Esophagus squamous epithelium (tissue), 5 donors: ENCODE data around the gene EPS15. TPM values are rescaled to one million over a fixed set of nuclear protein-coding genes. Genes with fewer than 3 reads are reported as not detected.

Experiments
- DNase-seq: peaks from one replicate; lab custom pipeline; 2025; lab: John Stamatoyannopoulos, UW
- H3K27ac ChIP-seq, 4 donors: fragments of 200-600 bp; sonication (generic); one replicate each; pipeline ENCODE4 v1.5.1; 2016 to 2019; ENCODE audit warnings: mild to moderate bottlenecking in 1 of 4
- H3K27me3 ChIP-seq, 4 donors: fragments of 200-600 bp; sonication (generic); 1 replicate in 3 of 4; 2 replicates in 1 of 4; pipeline versions ENCODE4 v1.5.1 to v1.6.0; 2017 to 2021; ENCODE audit warnings: antibody characterized with exemption in 1 of 4
- H3K36me3 ChIP-seq, 3 donors: fragments of 200-600 bp; sonication (generic); one replicate each; pipeline ENCODE4 v1.5.1; 2016 to 2019
- H3K4me1 ChIP-seq, 3 donors: fragments of 200-600 bp; sonication (generic); one replicate each; pipeline ENCODE4 v1.5.1; 2017 to 2019
- H3K4me3 ChIP-seq, 4 donors: fragments of 200-600 bp; sonication (generic); 1 replicate in 3 of 4; 2 replicates in 1 of 4; pipeline ENCODE4 v1.5.1; 2016 to 2019; ENCODE audit warnings: mild to moderate bottlenecking in 2 of 4, moderate library complexity in 1 of 4
- H3K9me3 ChIP-seq, 3 donors: fragments of 200-600 bp; sonication (generic); one replicate each; pipeline ENCODE4 v1.5.1; 2016 to 2019
- POLR2A ChIP-seq, 4 donors: fragments of 450-650 bp; IDR thresholded peaks; one replicate each; pipeline ENCODE4 v1.6.1; 2017; ENCODE audit warnings: antibody characterized with exemption in 4 of 4, mild to moderate bottlenecking in 4 of 4, moderate library complexity in 3 of 4
- WGBS, 2 donors: methylation state at CpG; one replicate each; pipeline ENCODE4 v1.1.5; 2018; 5-methylcytosine and 5-hydroxymethylcytosine counted together
- intact Hi-C: fragments of 100-400 bp; cut with DNase I; formaldehyde crosslinking; loops from one replicate; pipeline ENCODE4 v1.15.0; 2022
- total RNA-seq, 4 donors: library from RNA; depleted of rRNA; stranded (reverse); fragments of >200 nt; gene quantifications; one replicate each; pipeline ENCODE4 v1.1.0, GENCODE V29; 2016
- TF ChIP-seq, protein P1 (sequence below), 6 experiments: fragments of 450-650 bp in 4 of 6; fragments of 200-600 bp in 2 of 6; sonication (generic) in 2 of 6; IDR thresholded peaks; one replicate each; pipeline ENCODE4 v1.5.1; 2016 to 2019; ENCODE audit warnings: antibody characterized with exemption in 6 of 6, mild to moderate bottlenecking in 4 of 6, moderate library complexity in 4 of 6
- donor health status: DM: yes; HTN: yes; CAD: no.

EPS15 gene
- total RNA-seq, 4 donors from 2014 or later: 24.8 to 86.8 (median 46.8) TPM

DNA sequence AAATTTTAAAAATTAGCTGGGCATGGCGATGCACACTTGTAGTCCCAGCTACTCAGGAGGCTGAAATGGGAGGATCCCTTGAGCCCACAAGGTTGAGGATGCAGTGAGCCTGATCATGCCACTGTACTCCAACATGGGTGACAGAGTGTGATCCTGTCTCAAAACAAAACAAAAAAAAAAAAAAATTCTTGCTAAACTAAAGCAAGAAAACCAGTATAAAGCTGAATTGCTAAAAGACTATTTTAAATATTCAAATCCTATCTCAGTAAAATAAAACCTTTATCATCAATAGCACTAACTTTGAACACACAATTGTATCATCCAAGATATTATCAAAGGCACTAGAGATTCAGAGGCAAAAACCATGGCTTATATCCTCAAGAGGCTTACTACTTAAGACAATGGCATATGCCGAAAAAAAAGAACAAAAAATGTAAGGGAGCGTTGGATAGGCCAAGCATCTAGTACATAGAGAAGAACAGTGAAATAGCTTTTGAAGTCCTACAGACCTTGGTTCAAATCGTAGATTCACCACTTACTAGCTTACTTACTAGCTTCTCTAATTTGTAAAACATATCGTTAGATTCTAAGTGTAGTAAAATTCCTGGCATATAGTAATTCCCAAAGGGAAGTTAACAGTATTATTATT is 3.6 kb downstream of the EPS15 start:
- H3K27ac ChIP-seq: peak overlapping the region in 2 of 4 donors; percentile 59 to 94
- 69 to 77% methylated on average over 5 of the region's 5 CpGs for WGBS, 2 donors
- no peaks in the 10 kb centered on the region for H3K36me3 ChIP-seq
- peaks cover 0 to 79% (median 37%) of the 10 kb centered on the region in 3 donors for H3K4me1 ChIP-seq
- no peak for TF ChIP-seq POLR2A (IDR thresholded peaks at IDR 0.05)
- TF ChIP-seq, protein P1, sequence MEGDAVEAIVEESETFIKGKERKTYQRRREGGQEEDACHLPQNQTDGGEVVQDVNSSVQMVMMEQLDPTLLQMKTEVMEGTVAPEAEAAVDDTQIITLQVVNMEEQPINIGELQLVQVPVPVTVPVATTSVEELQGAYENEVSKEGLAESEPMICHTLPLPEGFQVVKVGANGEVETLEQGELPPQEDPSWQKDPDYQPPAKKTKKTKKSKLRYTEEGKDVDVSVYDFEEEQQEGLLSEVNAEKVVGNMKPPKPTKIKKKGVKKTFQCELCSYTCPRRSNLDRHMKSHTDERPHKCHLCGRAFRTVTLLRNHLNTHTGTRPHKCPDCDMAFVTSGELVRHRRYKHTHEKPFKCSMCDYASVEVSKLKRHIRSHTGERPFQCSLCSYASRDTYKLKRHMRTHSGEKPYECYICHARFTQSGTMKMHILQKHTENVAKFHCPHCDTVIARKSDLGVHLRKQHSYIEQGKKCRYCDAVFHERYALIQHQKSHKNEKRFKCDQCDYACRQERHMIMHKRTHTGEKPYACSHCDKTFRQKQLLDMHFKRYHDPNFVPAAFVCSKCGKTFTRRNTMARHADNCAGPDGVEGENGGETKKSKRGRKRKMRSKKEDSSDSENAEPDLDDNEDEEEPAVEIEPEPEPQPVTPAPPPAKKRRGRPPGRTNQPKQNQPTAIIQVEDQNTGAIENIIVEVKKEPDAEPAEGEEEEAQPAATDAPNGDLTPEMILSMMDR (IDR thresholded peaks at IDR 0.05): no peak
- peak overlapping the region in 2 of 4 donors; percentile 8 to 51 for H3K4me3 ChIP-seq
- DNase-seq: no peak
- intact Hi-C loops: no loop called here
- H3K27me3 ChIP-seq: no peaks in the 10 kb centered on the region
- no peaks in the 10 kb centered on the region for H3K9me3 ChIP-seq

DNA sequence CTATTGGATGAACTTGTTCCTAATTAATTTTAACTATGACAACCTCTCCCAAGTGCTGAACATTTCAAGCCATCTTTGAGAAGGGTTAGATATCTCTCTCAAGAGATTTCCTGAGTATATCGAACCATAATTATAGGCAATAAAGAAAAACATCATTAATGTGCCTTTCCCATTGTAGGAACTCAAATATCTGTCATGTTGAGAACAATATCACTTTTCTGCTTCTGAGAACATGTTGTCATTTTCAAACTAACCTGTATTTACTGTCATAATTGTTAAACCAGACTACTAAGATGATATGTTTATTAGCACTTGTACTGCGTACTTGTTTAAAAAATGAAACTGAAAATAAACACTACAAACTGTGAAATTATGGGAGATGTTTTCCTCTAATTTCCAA is 4.3 kb downstream of the EPS15 start:
- intact Hi-C loops: no loop called here
- peak overlapping the region in 3 of 4 donors; percentile 49 to 77 (median 59) for H3K27ac ChIP-seq
- H3K4me3 ChIP-seq: peak overlapping the region in 3 of 4 donors; percentile 3 to 51 (median 8)
- H3K9me3 ChIP-seq: no peaks in the 10 kb centered on the region
- no peak for DNase-seq
- 31 to 33% methylated on average over 2 of the region's 2 CpGs for WGBS, 2 donors
- H3K4me1 ChIP-seq: peaks cover 0 to 85% (median 37%) of the 10 kb centered on the region in 3 donors
- no peaks in the 10 kb centered on the region for H3K27me3 ChIP-seq
- H3K36me3 ChIP-seq: no peaks in the 10 kb centered on the region
- TF ChIP-seq, protein P1 (IDR thresholded peaks at IDR 0.05): no peak
- no peak for TF ChIP-seq POLR2A (IDR thresholded peaks at IDR 0.05)

DNA sequence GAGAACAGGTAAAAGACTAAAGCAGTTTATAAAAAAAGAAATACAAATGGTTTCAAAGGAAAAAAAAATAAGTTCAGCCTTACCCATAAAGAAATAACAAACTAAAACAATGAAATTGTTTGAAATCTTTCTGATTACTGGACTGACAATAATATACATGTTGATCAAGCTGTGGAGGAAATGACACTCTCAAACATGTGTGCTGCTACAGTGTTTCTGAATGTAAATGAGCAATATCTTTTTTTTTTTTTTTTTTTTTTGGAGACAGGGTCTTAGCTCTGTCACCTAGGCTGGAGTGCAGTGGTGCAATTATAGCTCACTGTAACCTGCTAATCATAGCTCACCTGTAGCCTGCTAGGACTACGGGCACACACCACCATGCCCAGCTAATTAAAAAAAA is 6.5 kb downstream of the EPS15 start:
- Histone ChIP-seq H3K27ac (no peak overlapping the region), H3K27me3 (no peaks in the 10 kb centered on the region), H3K4me3 (no peak overlapping the region), H3K36me3 (peaks cover 0 to 2% (median 0%) of the 10 kb centered on the region in 3 donors), H3K4me1 (peaks cover 0 to 90% (median 37%) of the 10 kb centered on the region in 3 donors), H3K9me3 (no peaks in the 10 kb centered on the region)
- WGBS, 2 donors: 100% methylated on average over 1 of the region's 1 CpG
- no peak for DNase-seq
- TF ChIP-seq, protein P1 (IDR thresholded peaks at IDR 0.05): no peak
- TF ChIP-seq POLR2A (IDR thresholded peaks at IDR 0.05): no peak
- intact Hi-C loops: no loop called here

DNA sequence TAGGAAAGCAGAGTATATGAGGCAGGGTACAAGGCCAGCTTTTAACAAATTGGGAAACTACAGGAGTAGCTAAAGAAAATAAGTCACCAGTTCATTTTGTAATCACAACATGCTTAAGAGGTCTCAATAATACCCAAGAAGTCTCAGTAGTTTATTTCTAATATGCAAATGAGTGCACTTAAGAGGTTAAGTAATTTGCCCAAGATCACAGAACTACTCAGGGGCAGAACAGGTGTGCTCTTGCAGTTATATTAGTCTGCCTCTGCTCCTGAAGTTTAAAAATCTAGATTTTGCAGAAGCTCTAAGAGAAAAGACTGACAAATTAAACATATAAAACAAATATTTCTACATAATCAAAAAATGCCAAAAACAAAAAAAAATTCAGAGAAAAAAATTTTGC is 6.9 kb downstream of the EPS15 start:
- Histone ChIP-seq H3K27ac (no peak overlapping the region), H3K36me3 (peaks cover 0 to 7% (median 0%) of the 10 kb centered on the region in 3 donors), H3K27me3 (no peaks in the 10 kb centered on the region), H3K4me3 (no peak overlapping the region), H3K4me1 (peaks cover 0 to 89% (median 36%) of the 10 kb centered on the region in 3 donors), H3K9me3 (no peaks in the 10 kb centered on the region)
- intact Hi-C loops: no loop called here
- DNase-seq: no peak
- no peak for TF ChIP-seq POLR2A (IDR thresholded peaks at IDR 0.05)
- TF ChIP-seq, protein P1 (IDR thresholded peaks at IDR 0.05): no peak

GRCh38 chr1:51509773-51510172 is 9.3 kb downstream of the EPS15 start:
- 55 to 72% methylated on average over 2 of the region's 2 CpGs for WGBS, 2 donors
- Histone ChIP-seq H3K4me3 (no peak overlapping the region), H3K4me1 (peaks cover 0 to 88% (median 18%) of the 10 kb centered on the region in 3 donors), H3K27me3 (no peaks in the 10 kb centered on the region), H3K9me3 (no peaks in the 10 kb centered on the region), H3K27ac (no peak overlapping the region), H3K36me3 (peaks cover 0 to 11% (median 0%) of the 10 kb centered on the region in 3 donors)
- intact Hi-C loops: no loop called here
- DNase-seq: no peak
- TF ChIP-seq POLR2A (IDR thresholded peaks at IDR 0.05): no peak
- TF ChIP-seq, protein P1 (IDR thresholded peaks at IDR 0.05): no peak
